Activated CD4-positive, CD25-positive, alpha-beta regulatory T cell treated with anti-CD3 and anti-CD28 coated beads, Interleukin-2, amount 50 U/mL, for 24 hours (primary cell): Measurements from ENCODE around the gene FANCC.

ENCODE experiments used
- ATAC-seq, 2 donors: fragments of 150-1000 bp; cut with Tn5 transposase; one replicate each; pipeline ENCODE4 v1.10.0; 2021; ENCODE audit warnings: mild to moderate bottlenecking in 1 of 2, moderate library complexity in 1 of 2

The FANCC gene

DNA sequence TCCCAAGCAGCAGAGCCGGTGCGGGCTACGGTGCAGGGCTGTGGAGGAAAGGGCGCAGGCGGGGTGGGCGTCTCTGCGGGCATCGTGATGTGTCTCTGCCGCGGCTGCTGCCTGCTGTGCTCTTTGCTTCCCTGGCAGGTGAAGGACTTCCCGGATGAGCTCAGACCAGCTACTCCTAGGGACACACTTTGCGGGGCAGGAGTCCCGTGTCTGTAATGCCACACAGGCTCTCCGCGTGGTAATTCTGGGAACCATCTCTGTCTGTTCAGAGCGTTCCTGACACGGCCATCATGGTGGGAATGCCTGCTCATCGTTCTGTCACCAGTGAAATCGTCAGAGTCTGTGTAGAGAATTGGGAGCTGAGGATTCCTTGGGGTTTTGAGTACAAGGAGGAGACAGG lies 235.5 kb downstream of the FANCC start:
- no peak for ATAC-seq

DNA sequence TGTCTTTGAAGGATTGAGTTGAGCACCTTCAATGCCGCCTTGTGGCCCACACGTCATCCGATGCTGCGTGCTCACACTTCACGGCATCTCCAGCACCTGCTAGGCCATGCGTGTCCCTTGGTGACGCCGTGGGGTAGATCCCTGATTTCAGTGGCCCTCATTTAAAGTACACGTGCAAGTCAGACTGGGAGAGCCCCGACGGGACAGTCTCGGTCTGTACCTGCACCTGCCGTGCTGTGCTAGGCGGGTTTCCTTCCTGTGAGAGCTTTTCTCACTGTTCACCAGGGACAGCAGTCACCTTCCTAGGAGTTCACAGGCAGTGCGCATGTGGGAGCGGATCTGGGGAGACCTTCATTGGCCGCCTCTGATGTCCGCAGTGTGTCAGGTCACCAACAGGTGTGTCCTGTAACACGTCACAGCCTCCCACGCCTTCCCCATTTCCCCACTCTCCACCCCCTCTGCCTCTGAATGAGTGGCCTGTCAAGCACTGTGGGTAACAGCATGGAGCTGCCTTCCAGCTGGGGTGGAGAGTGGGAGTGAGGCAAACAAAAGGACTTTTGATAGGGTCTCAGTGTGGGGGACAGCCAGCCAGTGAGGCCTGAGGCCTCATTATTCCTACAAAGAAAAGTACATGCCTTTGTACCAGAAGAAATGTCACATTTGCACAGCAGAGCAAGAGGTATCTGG lies 236.4 kb downstream of the FANCC start:
- no peak for ATAC-seq

GRCh38 chr9:95079461-95079860 lies 238.0 kb downstream of the FANCC start:
- ATAC-seq, result no peak

DNA sequence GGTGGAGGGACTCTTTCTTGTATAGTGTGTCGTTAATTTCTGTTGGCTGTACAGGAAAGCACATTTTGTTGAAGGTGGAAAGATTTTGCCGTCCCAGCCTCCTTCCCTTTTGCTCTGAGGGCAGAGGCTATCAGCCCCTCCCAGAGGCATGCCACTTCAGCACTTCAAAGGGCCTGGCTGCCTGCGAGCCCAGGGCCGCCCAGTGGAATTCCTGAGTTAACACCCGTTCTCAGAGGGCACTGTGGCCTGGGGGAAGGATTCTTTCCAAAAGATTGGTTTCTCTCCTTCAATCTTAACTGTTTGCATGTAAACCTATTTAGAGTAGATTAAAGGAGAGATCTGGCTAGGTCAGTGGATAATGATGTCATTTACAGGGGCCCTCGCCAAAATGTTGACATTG lies 238.6 kb downstream of the FANCC start:
- ATAC-seq, result no peak

DNA sequence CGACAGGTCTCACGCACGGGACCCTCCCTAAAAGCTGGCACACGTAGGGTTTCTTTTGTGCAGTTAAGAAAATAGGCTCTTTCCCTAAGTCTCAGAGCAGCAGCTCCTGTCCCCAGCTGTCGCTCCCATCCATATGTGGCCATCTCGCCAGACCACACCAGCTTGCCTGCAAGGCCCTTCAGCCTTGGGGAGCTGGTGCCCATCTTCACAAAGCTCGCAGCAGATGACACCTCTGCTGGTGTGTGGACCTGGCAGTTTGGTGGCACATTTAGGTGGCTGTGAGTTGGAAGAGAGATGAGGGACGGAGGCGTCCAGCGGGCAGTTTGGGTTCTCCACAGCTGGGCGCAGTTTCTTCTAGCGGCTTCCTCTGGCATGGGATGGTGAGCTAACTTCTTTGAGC lies 239.0 kb downstream of the FANCC start:
- no peak for ATAC-seq

GRCh38 chr9:95077766-95078370 lies 239.6 kb downstream of the FANCC start:
- no peak for ATAC-seq

- no peak for ATAC-seq
Observed at GRCh38 chr9:95077053-95077765, 240.3 kb downstream of the FANCC start.

GRCh38 chr9:95076696-95077052 lies 240.8 kb downstream of the FANCC start:
- ATAC-seq, result no peak

DNA sequence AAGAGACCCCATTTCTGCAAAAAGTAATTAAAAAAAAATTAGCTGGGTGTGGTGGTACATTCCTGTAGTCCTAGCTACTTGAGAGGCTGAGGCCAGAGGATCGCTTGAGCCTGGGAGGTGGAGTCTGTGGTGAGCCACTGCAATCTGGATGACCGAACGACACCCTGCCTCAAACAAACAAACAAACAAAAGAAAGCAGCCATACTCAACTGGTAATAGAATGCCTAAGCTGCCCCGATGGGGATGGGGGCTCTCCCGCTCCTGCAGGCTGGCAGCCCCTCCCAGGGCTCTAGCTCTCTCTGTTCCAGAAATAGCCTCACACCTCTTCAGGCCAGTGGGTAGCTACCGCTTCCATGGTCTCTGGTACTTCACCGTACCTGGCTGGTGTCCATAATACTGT lies 241.8 kb downstream of the FANCC start:
- ATAC-seq, result no peak

DNA sequence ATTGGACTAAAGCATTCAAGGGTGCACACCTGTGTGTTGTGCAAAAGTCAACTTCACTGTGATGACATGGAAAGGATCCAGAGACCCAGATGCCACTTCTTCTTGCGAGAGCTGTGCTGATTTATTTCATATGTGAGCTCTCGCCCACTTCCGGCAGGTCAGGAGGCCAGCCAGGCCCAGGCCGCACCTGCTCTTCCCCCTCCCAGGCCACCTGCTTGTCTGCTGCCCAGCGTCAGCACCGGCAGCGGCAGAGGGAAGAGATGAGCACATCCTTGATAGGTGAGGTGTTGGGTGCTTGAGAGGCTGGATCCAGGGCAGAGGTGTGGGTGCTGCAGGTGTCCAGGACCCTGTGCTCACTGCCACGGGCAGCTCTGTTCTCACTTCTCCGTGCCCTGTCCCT lies 242.9 kb downstream of the FANCC start:
- no peak for ATAC-seq

DNA sequence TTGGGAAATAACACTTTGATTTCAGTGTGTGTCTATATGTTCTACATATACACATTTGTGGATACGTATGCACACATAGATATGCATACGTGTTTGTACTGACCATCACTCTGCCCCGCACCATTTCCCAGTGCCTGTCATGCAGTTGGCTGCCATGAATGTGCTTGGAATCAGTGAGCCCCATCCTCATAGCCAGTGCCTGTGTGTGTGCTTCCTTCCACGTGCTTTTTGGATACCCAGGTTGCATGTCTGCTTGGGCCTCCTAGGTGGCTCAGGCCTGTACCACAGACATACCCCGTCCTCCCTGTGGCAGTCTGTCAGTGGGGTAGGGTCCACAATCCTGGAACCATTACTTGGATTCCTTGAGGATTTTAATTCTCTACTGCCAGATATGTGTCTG lies 243.6 kb downstream of the FANCC start:
- ATAC-seq, result no peak

DNA sequence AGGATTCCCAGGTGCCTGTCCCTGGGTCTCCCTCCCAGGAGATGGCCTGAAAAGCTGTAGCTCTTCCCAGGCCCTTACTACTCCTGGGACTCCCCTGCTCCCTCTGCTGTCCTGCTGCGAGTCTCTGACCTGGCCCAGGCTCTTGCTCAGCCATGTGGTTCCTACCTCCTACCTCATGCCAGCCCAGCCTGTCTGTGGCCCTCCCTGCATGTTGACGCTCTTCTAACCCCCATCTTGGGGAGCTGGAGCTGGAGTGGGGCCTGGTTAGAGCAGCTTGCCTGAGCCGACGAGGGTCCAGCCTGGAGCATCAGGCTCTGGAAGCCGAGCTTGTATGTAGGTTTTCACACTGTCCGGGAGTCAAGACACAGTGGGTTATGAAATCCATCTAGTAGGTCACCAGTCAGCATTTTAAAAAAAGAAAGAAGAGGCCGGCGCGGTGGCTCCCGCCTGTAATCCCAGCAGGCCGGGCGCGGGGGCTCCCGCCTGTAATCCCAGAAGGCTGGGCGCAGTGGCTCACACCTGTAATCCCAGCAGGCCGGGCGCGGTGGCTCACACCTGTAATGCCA lies 244.4 kb downstream of the FANCC start:
- no peak for ATAC-seq

DNA sequence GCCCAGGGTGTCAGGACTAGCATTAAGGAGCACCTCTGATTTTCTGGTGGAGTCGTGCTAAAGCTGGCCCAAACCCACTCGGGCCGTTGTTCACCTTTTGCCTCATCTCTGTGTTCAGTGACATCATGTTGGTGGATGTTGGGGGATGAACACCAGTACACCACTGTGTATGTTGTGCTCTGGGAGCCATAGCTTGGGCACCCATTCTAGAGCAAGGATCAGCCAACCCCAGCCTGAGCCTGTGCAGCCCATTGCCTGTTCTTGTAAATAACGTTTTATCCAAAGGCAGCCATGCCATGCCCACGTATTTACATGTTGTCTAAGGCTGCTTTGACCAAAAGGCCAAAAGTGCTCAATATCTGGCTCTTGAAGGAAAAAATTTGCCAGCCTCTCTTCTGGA lies 245.6 kb downstream of the FANCC start:
- ATAC-seq, result no peak

DNA sequence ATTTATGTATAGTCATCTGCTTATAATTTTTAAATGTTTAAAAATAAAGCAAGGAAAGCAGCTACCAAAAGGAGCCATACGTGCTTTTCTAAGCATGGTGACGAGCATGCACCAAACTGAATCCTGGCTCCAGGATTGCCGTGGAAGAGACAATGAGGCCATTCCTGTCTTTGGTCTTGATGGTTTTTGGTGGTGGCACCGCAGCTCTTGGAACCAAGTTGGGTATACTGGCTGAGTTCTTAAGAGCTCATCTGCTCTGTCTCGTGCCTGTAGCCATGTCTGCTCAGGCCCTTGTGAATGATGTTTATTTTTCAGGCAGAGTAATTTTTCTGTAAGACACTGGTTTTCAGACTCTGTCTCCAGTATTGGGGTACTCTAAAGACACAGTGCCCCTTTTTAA lies 246.1 kb downstream of the FANCC start:
- ATAC-seq, result no peak

DNA sequence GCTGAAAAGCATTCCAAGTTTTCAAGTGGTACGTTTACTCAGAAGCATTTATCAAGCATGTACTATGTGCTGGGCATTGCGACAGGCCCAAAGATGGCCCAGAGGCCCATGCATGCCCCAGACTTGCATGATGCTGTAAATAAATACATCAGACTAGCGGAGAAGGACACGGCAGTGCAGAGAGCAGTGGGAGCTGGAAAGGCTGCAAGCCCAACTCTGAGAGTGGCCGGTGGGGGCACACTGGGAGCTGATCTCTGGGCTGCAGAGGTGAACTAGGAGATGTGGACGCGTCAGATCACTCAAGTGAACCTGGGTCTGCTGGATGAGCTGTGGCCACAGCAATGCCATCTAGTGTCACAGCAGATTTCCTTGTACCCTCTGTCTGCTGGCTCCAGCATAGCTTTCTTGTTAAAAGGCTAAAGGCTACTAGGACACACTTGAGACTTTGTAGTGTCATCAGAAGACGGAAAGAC lies 246.9 kb downstream of the FANCC start:
- ATAC-seq, result no peak

DNA sequence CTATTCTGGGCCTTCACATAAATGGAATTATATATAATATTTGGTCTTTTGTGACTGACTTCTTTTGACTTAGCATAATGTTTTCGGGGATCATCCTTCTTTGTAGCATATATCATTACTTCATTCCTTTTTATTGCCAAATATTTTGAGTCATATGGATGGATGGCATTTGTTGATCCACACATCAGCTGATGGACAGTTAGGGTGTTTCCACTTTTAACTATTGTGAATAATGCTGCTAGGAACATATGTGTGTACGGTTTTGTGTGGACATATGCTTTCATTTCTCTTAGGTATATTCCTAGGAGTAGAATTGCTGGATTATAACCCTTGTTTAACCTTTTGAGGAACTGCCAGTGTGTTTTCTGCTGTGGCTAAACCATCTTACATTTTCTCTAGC lies 249.6 kb downstream of the FANCC start:
- ATAC-seq, result no peak

GRCh38 chr9:95067057-95067456 lies 250.5 kb downstream of the FANCC start:
- no peak for ATAC-seq

DNA sequence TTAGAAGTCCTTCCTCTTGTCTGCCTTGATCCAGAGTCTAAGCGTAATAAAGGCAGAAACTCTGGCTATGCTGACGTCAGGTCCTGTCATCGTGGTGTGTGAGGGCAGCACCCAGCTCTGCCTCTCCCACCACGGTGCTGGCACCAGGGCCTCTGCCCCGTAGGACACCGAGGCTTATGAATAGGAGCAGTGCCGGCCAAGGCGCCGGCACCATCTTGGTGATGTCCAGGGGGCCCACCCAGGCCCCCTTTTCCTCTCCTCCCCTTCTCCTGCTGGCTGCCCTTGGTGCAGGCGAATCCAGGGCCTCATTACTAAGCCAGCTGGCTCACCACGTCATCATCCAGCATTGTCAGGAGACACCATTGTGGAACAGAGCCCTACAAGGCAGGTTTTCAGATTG lies 252.3 kb downstream of the FANCC start:
- no peak for ATAC-seq

GRCh38 chr9:95063300-95063699 lies 254.2 kb downstream of the FANCC start:
- ATAC-seq, result no peak

DNA sequence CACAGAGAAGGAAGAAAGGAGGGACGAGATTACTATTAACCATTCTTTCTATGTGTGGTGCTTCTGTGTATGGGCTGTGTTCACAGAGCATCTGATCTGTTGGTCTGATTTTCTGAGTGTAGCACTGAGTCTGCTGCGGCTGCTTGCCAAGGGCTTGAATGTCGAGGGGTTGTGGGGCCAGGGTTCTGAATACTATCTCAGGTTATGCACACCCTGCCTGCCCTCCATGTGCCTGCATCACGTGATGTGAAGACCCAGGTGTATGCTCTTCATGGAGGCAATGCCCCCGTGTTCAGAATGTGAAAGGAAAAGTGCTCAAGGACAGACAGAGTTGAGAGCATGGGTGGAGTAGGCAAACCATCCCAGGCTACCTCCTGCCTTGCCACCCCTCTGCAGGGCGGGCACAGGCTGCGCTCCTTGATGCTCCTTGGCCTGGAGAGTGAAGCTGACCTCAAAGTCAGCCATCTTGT lies 254.9 kb downstream of the FANCC start:
- ATAC-seq, result no peak

- no peak for ATAC-seq
Observed at GRCh38 chr9:95061916-95062595, 255.5 kb downstream of the FANCC start.

GRCh38 chr9:95060916-95061315 lies 256.6 kb downstream of the FANCC start:
- ATAC-seq, result no peak

DNA sequence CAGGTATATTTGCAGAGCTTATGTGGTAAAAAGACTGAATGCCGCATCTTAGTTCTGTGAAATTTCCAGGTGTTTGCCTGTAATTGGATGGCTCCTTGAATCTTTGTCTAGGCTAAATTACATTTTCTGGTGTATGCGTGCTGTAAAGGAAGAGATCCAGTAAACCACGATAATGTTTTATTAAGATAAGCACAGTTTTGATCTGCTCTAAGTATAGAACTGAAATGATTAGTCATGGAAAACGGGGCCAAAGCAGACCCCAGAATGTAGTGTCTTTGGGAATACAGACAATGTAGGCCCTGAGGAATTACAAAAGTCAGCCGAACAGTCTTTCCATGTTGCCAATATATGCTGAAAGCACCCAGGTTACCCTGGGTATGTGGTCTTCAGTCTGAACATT lies 257.3 kb downstream of the FANCC start:
- no peak for ATAC-seq
